Measurements from ENCODE around the gene GFRA4.

The GFRA4 gene

GRCh38 chr20:3652676-3653596 lies 10.3 kb downstream of the GFRA4 start:
- no peak for DNase-seq (ENCODE audit: extremely low read depth, low read depth)

GRCh38 chr20:3652221-3652620 lies 11.0 kb downstream of the GFRA4 start:
- TF ChIP-seq CTCF (IDR thresholded peaks at IDR 0.05; ENCODE audit: low read depth, low read length, missing control alignments): no peak
- no peak overlapping the region for H3K4me3 ChIP-seq (replicated peaks; ENCODE audit: low read depth, low read length)
- DNase-seq (ENCODE audit: extremely low read depth, low read depth): no peak

More at GRCh38 chr20:3652676-3653596, 10.3 kb downstream of the GFRA4 start:
- no peak for TF ChIP-seq CTCF (IDR thresholded peaks at IDR 0.05; ENCODE audit: low read depth, low read length, missing control alignments)
- H3K4me3 ChIP-seq (replicated peaks; ENCODE audit: low read depth, low read length): no peak overlapping the region

GRCh38 chr20:3651204-3651962 lies 11.8 kb downstream of the GFRA4 start:
- no peak overlapping the region for H3K4me3 ChIP-seq (replicated peaks; ENCODE audit: low read depth, low read length)
- no peak for TF ChIP-seq CTCF (IDR thresholded peaks at IDR 0.05; ENCODE audit: low read depth, low read length, missing control alignments)
- DNase-seq (ENCODE audit: extremely low read depth, low read depth): no peak

- DNase-seq (ENCODE audit: extremely low read depth, low read depth): no peak
- no peak for TF ChIP-seq CTCF (IDR thresholded peaks at IDR 0.05; ENCODE audit: low read depth, low read length, missing control alignments)
- no peak overlapping the region for H3K4me3 ChIP-seq (replicated peaks; ENCODE audit: low read depth, low read length)
These were observed 14.2 kb downstream of the GFRA4 start for GRCh38 chr20:3648951-3649350.

- DNase-seq (ENCODE audit: extremely low read depth, low read depth): no peak
- no peak for TF ChIP-seq CTCF (IDR thresholded peaks at IDR 0.05; ENCODE audit: low read depth, low read length, missing control alignments)
- H3K4me3 ChIP-seq (replicated peaks; ENCODE audit: low read depth, low read length): no peak overlapping the region
These were observed 15.7 kb downstream of the GFRA4 start for GRCh38 chr20:3647473-3647872.

- DNase-seq (ENCODE audit: extremely low read depth, low read depth): no peak
- no peak for TF ChIP-seq CTCF (IDR thresholded peaks at IDR 0.05; ENCODE audit: low read depth, low read length, missing control alignments)
- H3K4me3 ChIP-seq (replicated peaks; ENCODE audit: low read depth, low read length): no peak overlapping the region
These were observed 16.5 kb downstream of the GFRA4 start for GRCh38 chr20:3646651-3647050.
